Stimulated activated naive CD8-positive, alpha-beta T cell treated with anti-CD3 and anti-CD28 coated beads, Interleukin-15, Interleukin-2, amounts not matched to agents 100 U/mL and 50 U/mL, for 24 hours (primary cell): ENCODE results near the gene KLHL42.
"Not testable (repeated sequence)": the region's sequence is repeated elsewhere in the genome, so short reads cannot be mapped to it uniquely, and the experiment has no call there.

ENCODE experiments used
- ATAC-seq: fragments of 150-1000 bp; cut with Tn5 transposase; one replicate; pipeline ENCODE4 v1.10.0; 2021
- DNase-seq: peaks from one replicate; pipeline ENCODE4 v3.0.0; 2021

The KLHL42 gene, protein sequence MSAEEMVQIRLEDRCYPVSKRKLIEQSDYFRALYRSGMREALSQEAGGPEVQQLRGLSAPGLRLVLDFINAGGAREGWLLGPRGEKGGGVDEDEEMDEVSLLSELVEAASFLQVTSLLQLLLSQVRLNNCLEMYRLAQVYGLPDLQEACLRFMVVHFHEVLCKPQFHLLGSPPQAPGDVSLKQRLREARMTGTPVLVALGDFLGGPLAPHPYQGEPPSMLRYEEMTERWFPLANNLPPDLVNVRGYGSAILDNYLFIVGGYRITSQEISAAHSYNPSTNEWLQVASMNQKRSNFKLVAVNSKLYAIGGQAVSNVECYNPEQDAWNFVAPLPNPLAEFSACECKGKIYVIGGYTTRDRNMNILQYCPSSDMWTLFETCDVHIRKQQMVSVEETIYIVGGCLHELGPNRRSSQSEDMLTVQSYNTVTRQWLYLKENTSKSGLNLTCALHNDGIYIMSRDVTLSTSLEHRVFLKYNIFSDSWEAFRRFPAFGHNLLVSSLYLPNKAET

DNA sequence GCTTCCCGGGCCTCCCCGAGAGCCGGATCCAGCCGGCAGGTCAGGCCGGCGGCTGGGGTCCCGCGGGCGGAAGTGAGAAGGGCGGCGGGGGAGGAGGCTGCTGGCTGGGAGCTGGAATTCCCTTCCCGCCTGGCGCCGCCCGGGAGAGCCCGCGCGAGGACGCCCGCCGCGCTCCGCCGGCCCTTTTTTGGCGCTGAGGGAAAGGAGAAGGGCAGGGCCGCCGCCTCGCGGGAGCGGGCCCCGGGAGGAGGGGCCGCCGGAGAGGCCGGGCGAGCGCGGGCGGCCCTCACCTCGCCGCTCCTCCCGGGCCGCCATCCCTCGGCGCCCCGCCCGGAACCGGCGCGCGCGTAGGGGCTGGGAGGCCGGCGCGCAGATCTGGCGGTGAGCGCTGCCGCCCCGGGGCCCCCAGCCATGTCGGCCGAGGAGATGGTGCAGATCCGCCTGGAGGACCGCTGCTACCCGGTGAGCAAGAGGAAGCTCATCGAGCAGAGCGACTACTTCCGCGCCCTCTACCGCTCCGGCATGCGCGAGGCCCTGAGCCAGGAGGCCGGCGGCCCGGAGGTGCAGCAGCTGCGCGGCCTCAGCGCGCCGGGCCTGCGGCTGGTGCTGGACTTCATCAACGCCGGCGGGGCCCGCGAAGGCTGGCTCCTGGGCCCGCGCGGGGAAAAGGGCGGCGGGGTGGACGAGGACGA is at the start of gene KLHL42, which contains the start of gene MANSC4:
KLHL42 (plus strand) TSS at position 314 of the 692 bp plus-strand sequence; CDS start at position 412, 98 bp downstream.
MANSC4 (minus strand) TSS at position 317 of the 692 bp plus-strand sequence. CDS start 8,960 bp downstream, outside the sequence.
- DNase-seq = peak; percentile 67
- peak; percentile 79 for ATAC-seq

- no peak for ATAC-seq
- no peak for DNase-seq
These were observed 47.8 kb upstream of the KLHL42 start for GRCh38 chr12:27732281-27732680.

DNA sequence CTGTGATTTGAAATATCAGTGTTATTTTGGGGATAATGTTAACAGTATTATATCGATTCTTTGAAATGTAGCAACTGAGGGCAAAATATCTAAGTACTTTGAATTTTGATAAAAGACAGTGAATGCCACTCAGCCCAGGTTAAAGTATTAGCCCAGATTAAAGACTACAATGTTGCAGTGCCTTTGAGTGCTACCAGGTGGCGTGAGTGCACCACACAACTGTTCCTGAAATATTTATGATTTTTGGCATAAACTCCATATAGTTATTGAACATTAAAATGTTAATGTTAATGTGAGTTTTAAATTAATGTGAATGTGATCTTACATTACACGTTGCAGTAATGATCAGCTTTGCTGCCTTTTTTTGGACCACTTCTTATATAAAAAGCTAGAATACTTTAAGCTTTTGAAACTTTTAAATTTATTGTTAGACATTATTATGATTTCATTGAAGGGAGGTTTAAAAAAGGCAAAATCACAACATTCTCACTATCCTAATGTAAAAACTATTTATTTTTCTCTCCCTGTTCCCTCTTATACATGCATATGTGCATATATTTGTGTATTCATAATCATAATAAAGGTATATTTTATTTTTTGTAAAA is 46.9 kb upstream of the KLHL42 start:
- ATAC-seq (no peak), DNase-seq (peak; percentile 15)

DNA sequence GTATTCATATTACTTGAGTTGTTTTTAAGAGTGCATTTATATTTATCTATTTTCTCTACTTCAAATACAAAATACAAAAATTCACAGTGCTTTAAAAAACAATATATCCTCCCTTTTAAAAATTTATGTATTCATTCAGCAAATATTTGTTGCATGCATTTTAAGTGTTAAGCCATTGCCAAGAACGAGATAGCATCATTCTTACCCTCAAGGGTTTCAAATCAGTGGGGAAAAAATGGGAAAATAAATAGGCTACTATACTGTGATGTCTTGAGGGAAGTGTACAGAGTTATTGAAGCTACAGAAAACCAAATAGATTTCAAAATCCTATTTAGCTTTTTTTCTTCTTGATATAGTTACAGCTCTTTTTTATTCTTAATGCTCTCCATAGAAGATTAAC is 46.2 kb upstream of the KLHL42 start:
- no peak for ATAC-seq
- no peak for DNase-seq

DNA sequence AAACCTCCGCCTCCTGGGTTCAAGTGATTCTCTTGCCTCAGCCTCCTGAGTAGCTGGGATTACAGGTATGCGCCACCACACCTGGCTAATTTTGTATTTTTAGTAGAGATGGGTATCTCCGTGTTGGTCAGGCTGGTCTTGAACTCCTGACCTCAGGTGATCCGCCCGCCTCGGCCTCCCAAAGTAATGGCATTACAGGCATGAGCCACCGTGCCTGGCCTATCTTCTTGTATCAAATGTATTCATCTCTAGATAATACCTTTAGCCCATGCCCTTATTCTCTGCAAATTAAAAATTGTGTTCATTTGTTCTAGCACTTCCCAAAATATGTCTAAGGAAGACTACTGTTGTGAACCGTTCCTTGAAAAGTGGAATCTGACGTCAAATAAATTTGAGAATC is 45.7 kb upstream of the KLHL42 start:
- DNase-seq, ATAC-seq: not testable (repeated sequence)

- DNase-seq (no peak), ATAC-seq (no peak)
These were observed 36.4 kb upstream of the KLHL42 start for GRCh38 chr12:27743601-27744000.

DNA sequence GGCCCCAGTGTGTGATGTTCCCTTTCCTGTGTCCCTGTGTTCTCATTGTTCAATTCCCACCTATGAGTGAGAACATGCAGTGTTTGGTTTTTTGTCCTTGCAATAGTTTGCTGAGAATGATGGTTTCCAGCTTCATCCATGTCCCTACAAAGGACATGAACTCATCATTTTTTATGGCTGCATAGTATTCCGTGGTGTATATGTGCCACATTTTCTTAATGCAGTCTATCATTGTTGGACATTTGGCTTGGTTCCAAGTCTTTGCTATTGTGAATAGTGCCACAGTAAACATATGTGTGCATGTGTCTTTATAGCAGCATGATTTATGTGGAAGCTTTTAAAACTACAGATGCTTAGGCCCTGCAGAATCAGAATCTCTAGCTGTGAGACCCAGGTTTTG is 34.3 kb upstream of the KLHL42 start:
- not testable (repeated sequence) for ATAC-seq, DNase-seq

- no peak for ATAC-seq
- DNase-seq = no peak
These were observed 32.8 kb upstream of the KLHL42 start for GRCh38 chr12:27747111-27747820.

DNA sequence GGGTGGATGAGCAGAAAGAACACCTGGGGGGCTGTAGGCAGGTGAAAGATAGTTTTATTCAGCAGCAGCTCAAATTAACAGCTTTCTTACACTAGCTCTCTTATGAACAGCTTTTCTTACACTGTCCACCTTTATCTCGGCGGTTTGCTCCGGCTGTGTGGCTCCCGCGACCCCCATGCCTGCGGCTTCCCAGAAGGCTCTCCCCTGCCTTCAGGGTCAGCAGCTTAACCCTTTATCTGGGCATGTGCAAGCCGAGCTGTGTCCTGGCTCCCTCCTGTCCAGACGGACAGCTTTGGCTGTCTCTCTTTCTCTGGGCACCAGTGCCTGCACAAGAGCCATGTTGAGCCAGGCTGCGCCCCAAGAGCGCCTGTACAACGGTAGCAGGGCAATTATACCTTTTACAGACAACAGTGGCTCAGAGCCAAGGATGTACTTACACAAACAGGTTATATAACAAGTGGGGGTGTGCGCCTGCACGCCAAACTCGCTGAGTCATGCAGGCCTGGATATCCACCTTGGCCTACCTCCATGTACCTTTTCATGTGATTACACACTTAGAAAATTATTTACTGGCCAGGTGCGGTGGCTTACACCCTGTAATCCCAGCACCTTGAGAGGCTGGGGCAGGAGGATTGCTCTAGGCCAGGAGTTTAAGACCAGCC is 28.5 kb upstream of the KLHL42 start:
- no peak for ATAC-seq
- no peak for DNase-seq

GRCh38 chr12:27754795-27755194 is 25.2 kb upstream of the KLHL42 start:
- no peak for ATAC-seq
- no peak for DNase-seq

- ATAC-seq = no peak
- no peak for DNase-seq
These were observed 23.3 kb upstream of the KLHL42 start for GRCh38 chr12:27756670-27757195.

DNA sequence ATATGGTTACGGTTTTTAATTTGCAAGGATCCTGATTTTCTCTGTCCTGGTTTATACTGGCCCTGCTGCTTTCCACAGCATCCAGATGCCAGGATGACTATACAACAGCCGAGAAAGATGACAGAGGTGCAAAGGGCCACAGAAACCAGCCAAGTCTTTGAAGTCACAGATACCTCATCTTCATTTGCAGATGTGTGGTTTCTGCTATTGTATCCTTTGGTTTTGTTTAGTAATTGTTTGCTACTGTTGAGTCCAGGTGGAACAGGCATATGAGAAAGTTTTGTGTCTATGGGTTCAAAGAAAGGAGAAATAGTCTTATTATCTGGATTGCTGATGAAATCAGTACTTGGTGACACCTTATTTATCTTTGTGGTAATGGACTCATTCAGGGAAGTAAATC is 17.3 kb upstream of the KLHL42 start:
- DNase-seq (no peak), ATAC-seq (peak; percentile 66)

- DNase-seq (no peak), ATAC-seq (no peak)
These were observed 13.4 kb upstream of the KLHL42 start for GRCh38 chr12:27766587-27766986.

DNA sequence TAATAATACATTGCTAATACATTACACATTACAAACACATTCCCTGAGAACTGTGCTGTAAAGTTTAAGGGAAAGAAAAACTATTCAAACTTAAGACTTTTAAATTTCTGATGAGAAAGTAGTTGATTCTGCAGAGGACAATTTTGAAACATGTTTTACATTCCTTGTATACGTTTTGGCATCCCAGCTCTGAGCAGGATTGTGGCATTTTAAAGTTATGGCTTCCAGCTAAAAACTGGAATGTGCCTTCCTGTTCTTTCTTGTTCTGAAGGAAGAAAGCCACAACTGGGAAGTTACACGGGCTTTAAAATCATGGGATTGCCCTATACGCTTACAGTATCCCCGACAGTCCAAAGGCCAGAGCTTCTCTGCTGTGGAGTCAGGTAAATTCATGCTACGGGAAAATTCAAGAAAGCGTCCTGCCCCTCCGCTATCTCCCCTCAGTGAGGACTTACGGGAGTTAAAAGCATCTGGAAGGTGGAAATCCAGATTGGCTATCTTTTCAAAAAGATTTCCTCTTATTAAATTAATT is 10.8 kb upstream of the KLHL42 start:
- ATAC-seq (no peak), DNase-seq (no peak)

DNA sequence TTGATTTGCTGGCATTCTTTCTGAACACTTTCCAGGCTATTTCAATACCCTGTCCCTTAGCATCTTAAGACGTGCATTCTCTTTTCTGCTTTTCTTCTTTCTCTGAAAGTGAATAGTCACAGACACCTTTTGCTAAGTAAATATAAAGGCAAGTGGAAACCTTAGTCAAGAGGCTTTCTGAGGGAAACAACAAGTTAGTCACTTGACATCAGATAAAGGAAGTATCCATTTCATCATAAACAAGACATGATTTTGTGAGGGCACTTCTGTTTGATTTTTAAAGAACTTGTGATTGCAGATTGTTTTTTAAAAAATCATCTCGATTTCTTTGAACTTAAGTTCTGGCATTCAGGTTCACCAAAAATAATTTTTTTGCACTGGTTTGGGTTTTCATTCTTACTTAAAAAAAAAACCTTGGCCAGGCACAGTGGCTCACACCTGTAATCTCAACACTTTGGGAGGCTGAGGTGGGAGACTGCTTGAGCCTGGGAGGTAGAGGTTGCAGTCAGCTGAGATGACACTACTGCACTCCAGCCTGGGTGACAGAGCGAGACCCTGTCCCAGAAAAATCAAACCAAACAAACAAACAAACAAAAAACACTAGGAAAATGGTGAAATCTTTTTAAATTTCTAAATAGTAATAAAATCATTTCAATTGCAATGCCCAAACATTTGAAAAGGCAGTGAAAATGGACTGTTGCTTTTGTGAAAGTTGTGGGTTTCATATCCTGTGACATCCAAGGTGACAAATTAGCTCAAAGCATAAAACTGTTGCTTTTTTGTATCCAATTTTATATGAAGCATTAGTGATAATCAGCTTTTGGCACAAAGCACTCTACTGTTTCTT is 8.3 kb upstream of the KLHL42 start:
- ATAC-seq (no peak), DNase-seq (no peak)

DNA sequence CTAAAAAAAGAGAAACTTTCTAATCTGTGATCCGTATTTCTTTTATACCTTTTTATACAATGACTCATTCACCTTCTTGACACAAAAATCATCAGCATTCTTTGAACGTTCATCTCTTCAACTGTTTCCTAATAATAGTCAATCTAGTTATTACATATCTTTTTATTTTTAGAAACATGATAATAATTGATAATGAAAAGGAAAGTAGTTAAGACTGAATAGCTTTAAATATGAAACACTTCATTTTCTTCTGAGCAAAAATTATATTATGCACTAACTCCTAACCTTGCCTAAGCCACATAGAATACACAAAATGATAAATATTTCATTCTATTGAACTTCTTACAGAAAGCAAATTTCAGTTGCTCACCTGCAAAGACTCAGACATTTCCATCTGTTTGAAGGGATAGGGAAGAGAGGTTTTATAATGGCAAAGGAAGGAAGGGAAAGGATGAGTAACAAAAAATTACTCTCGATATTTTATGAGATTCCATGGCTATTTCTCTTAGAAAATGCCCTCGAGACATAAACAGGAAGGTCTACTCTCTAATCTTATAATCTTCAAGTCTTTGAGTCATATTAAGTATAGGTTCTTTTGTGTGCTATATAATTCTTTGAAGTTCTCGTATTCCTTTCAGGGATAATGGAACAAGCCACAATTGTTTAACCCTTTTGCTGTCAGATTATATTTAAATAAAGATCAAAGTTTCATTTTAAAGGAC is 7.5 kb upstream of the KLHL42 start:
- ATAC-seq (no peak), DNase-seq (no peak)

GRCh38 chr12:27777141-27777540 is 2.9 kb upstream of the KLHL42 start:
- DNase-seq (no peak), ATAC-seq (no peak)

DNA sequence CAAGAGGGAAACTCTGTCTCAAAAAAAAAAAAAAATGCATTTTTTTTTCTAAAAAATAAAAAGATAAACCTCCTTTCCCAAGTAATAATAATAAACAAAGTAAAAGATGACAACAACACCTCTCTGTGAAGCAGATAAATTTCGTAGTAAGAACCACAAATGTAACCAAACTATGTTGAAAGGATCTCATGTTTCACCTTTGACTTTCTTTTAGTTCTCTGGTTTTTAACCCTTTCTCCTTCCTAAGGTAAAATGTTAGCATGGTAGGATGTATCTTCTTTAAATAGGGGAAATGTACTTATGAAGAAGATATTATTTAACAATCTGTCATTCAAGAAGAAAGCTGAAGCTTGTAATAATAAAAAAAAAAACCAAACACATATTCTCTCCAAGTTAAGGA is 1.8 kb upstream of the KLHL42 start:
- ATAC-seq (no peak), DNase-seq (no peak)

DNA sequence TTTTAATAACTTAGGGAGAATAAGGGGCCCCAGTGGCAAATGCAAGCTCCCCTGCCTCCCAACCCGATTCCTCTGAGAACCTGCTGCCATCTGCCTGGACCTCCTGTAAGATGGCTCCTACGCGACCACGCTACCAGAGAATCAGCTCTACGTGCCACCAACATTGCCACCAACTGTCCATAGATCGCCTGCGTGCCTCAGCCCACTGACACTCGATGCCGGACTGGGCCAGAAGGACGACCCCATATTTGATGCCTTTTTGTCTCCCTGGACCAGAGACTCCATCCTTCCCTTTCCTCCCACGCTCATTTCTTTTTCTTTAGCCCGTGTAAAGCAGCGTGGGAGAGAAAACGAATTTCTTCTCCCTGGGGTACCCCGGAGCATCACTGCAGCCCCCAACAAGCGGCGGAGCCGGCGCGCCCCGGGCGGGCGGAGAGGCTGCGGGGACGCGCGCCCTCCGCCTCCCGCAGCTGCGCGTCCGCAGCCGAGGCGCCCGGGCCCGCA is 565 bp upstream of the KLHL42 start:
- ATAC-seq = peak; percentile 3
- peak; percentile 32 for DNase-seq
